ENCODE data around the gene RAB40C.

- TF ChIP-seq TSHZ2 (CRISPR knock-in tag; IDR thresholded peaks at IDR 0.05): no peak
- no peak for TF ChIP-seq BACH2 (CRISPR knock-in tag; IDR thresholded peaks at IDR 0.05; ENCODE audit: borderline replicate concordance)
- TF ChIP-seq, protein P1, sequence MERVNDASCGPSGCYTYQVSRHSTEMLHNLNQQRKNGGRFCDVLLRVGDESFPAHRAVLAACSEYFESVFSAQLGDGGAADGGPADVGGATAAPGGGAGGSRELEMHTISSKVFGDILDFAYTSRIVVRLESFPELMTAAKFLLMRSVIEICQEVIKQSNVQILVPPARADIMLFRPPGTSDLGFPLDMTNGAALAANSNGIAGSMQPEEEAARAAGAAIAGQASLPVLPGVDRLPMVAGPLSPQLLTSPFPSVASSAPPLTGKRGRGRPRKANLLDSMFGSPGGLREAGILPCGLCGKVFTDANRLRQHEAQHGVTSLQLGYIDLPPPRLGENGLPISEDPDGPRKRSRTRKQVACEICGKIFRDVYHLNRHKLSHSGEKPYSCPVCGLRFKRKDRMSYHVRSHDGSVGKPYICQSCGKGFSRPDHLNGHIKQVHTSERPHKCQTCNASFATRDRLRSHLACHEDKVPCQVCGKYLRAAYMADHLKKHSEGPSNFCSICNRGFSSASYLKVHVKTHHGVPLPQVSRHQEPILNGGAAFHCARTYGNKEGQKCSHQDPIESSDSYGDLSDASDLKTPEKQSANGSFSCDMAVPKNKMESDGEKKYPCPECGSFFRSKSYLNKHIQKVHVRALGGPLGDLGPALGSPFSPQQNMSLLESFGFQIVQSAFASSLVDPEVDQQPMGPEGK (CRISPR knock-in tag; IDR thresholded peaks at IDR 0.05; ENCODE audit: borderline replicate concordance): no peak
- no peak for TF ChIP-seq GLIS3 (CRISPR knock-in tag; IDR thresholded peaks at IDR 0.05)
- no peak for TF ChIP-seq ESRRG (CRISPR knock-in tag; IDR thresholded peaks at IDR 0.05)
- TF ChIP-seq ZNF70 (CRISPR knock-in tag; IDR thresholded peaks at IDR 0.05): no peak
- TF ChIP-seq ZFP30 (CRISPR knock-in tag; IDR thresholded peaks at IDR 0.05): no peak
- TF ChIP-seq OSR1 (CRISPR knock-in tag; IDR thresholded peaks at IDR 0.05): no peak
- no peak for TF ChIP-seq SNAI2 (CRISPR knock-in tag; IDR thresholded peaks at IDR 0.05)
- TF ChIP-seq TCF4 (CRISPR knock-in tag; IDR thresholded peaks at IDR 0.05; ENCODE audit: borderline replicate concordance): no peak
- no peak for TF ChIP-seq ARNTL (CRISPR knock-in tag; IDR thresholded peaks at IDR 0.05; ENCODE audit: borderline replicate concordance, low read depth)
- TF ChIP-seq CSRNP3 (CRISPR knock-in tag; IDR thresholded peaks at IDR 0.05): no peak
- no peak for TF ChIP-seq RARB (CRISPR knock-in tag; IDR thresholded peaks at IDR 0.05)
- no peak for TF ChIP-seq ZC3H10 (CRISPR knock-in tag; IDR thresholded peaks at IDR 0.05)
These were observed 43.6 kb downstream of the RAB40C start for GRCh38 chr16:633336-634050.
